ENCODE measurements around the gene TMEM255B. TPM values are rescaled to one million over a fixed set of nuclear protein-coding genes. Genes with fewer than 3 reads are reported as not detected.

TMEM255B gene
- total and polyA plus RNA-seq, 2 of the 4 experiments (the other 2 are of a cell fraction) = 0.36 to 0.94 TPM

- in situ Hi-C loops (cut with MboI; ENCODE audit: low sequenced_read_pairs) = no loop called here
- no TSS peak for BruUV-seq (replicated peaks)
- Histone ChIP-seq H2BK5ac (ENCODE audit: low read depth, low read length, poor library complexity, severe bottlenecking) (no peak overlapping the region), H2AFZ (replicated peaks; ENCODE audit: low read length, poor library complexity) (peak overlapping the region; percentile 32), H3K4me2 (ENCODE audit: low read depth, low read length) (no peak overlapping the region), H4K20me1 (ENCODE audit: insufficient read depth, low read length) (no peaks in the 10 kb centered on the region), H3K9ac (ENCODE audit: low read depth, low read length) (no peak overlapping the region), H3K4ac (ENCODE audit: low read depth, low read length) (no peak overlapping the region), H4K91ac (ENCODE audit: insufficient read depth, low read depth, low read length) (no peak overlapping the region), H3K36me3 (ENCODE audit: control insufficient read depth, insufficient read depth, low read length) (no peaks in the 10 kb centered on the region), H4K5ac (ENCODE audit: low read depth, low read length) (no peak overlapping the region), H3K56ac (ENCODE audit: extremely low read depth, insufficient read depth, low read length) (no peak overlapping the region), H4K8ac (ENCODE audit: low read depth in 2 of 2, low read length in 2 of 2) (no peak overlapping the region), H3K14ac (replicated peaks; ENCODE audit: low read depth, low read length) (no peak overlapping the region), H3K4me3 (ENCODE audit: insufficient read depth, low read depth, low read length) (no peak overlapping the region), H2BK20ac (ENCODE audit: low read depth, low read length) (no peak overlapping the region), H3K9me3 (ENCODE audit: control insufficient read depth, insufficient read depth, low read length) (peaks cover 2% of the 10 kb centered on the region; the same call in 1 of the 2 replicates), H2BK15ac (ENCODE audit: low read depth, low read length) (no peak overlapping the region), H3K4me1 (ENCODE audit: control insufficient read depth, insufficient read depth, low read length) (no peaks in the 10 kb centered on the region), H3K18ac (ENCODE audit: low read depth, low read length) (no peak overlapping the region), H3K27me3 (ENCODE audit: control insufficient read depth, insufficient read depth, low read length) (peaks cover 16% of the 10 kb centered on the region), H2BK120ac (ENCODE audit: low read depth, low read length) (no peak overlapping the region), H3K27ac (ENCODE audit: insufficient read depth, low read length) (no peak overlapping the region), H3K23ac (ENCODE audit: low read depth, low read length) (no peak overlapping the region), H2AK9ac (replicated peaks; ENCODE audit: low read depth, low read length, poor library complexity) (no peak overlapping the region), H2AK5ac (ENCODE audit: low read depth, low read length) (no peak overlapping the region), H3K9me1 (ENCODE audit: insufficient read depth, low read length) (peaks cover 9% of the 10 kb centered on the region), H3K79me1 (ENCODE audit: low read depth in 1 of 2, low read length in 2 of 2) (peaks cover 0 to 5% of the 10 kb centered on the region in 2 experiments; a peak in 1 of 4 replicates)
- 14% methylated on average over 16 of the region's 29 CpGs; no CpG with 5 or more reads in 1 of the 2 experiments for WGBS, 2 experiments (ENCODE audit: extremely low coverage in 2 of 2, insufficient read length in 1 of 2)
- CTCF ChIA-PET = interaction anchor here (0.7 kb wide), 1 partner anchor 76 kb away, joined by 4 read pairs; no protein-coding TSS in a partner anchor
- dilution Hi-C loops (cut with HindIII; ENCODE audit: low sequenced_read_pairs, unreplicated experiment) = no loop called here
- peak; percentile 91 for ATAC-seq (ENCODE audit: low read depth)
- POLR2A ChIA-PET (ENCODE audit: unreplicated experiment) = no interaction called here
- TF ChIP-seq MAZ (IDR thresholded peaks at IDR 0.05; ENCODE audit: borderline replicate concordance, low read depth, low read length) (no peak), SMC3 (IDR thresholded peaks at IDR 0.05; ENCODE audit: low read depth, low read length) (no peak), BHLHE40 (IDR thresholded peaks at IDR 0.05; ENCODE audit: low read depth, low read length) (peak; percentile 94), RAD21 (IDR thresholded peaks at IDR 0.05; ENCODE audit: low read length) (no peak), MXI1 (IDR thresholded peaks at IDR 0.05; ENCODE audit: borderline replicate concordance, low read depth, low read length) (peak; percentile 94), ELK1 (IDR thresholded peaks at IDR 0.05; ENCODE audit: borderline replicate concordance, low read depth, low read length) (no peak), NFE2L2 (IDR thresholded peaks at IDR 0.05; ENCODE audit: low read depth, low read length) (no peak), POLR2A (IDR thresholded peaks at IDR 0.05; ENCODE audit: low read depth, low read length) (no peak)
- intact Hi-C loops (cut with micrococcal nuclease) = loop anchor here (2.0 kb wide), 1 partner anchor 19 kb away; the partner anchor contains the start of gene TMEM255B
- DNase-seq = peak; percentile 17
Observed at GRCh38 chr13:113777311-113778260, 18.6 kb downstream of the TMEM255B start.

Data from IMR-90 (cell line).